GM12878 (cell line): Measurements from ENCODE around the gene TMEM167A. TPM values are rescaled to one million over a fixed set of nuclear protein-coding genes. Genes with fewer than 3 reads are reported as not detected.

Source experiments
- ATAC-seq: fragments of 200-7000 bp; cut with Tn5 transposase; 3 replicates; pipeline ENCODE4 v1.9.1; 2020; ENCODE audit warnings: mild to moderate bottlenecking, moderate library complexity
- BruUV-seq: library from RNA; stranded (reverse); fragments of 400-500 nt; replicated peaks from 2 replicates; lab custom pipeline; 2021; lab: Mats Ljungman, UMichigan
- CTCF ChIA-PET: fragments of 300-600 bp; sonication (Branson Sonifier 250); formaldehyde crosslinking; extraction: SDS; loops from one replicate; lab custom pipeline; 2021; ENCODE audit warnings: inconsistent platforms; lab: Yijun Ruan, JAX
- POLR2A ChIA-PET: fragments of 350-600 bp; formaldehyde crosslinking; extraction: SDS; loops from one replicate; lab custom pipeline; 2021; ENCODE audit warnings: inconsistent platforms; lab: Charles Lee
- RAD21 ChIA-PET: fragments of 300-600 bp; sonication (Branson Sonifier 250); formaldehyde crosslinking; loops from one replicate; lab custom pipeline; 2023; ENCODE audit warnings: antibody characterized with exemption; ENCODE audit not compliant: unreplicated experiment; lab: Charles Lee
- SMC1A ChIA-PET: fragments of 300-600 bp; sonication (Branson Sonifier 250); formaldehyde crosslinking; loops from one replicate; lab custom pipeline; 2023; ENCODE audit not compliant: unreplicated experiment, uncharacterized antibody; lab: Charles Lee
- DNase-seq: peaks from one replicate; pipeline ENCODE4 v3.0.0-alpha.2; 2011; ENCODE audit warnings: low read depth, low spot score
- FAIRE-seq: peaks from 3 replicates; lab custom pipeline; 2011; peaks lifted over from hg19 to GRCh38; lab: Jason Lieb, UNC
- H2AFZ ChIP-seq: 2 replicates; pipeline ENCODE4 v1.6.0; 2011; ENCODE audit warnings: low read depth, low read length, control low read depth; ENCODE audit not compliant: control insufficient read depth
- H3K27ac ChIP-seq: 2 replicates; pipeline ENCODE4 v1.5.1; 2011; ENCODE audit warnings: control low read depth; ENCODE audit not compliant: control insufficient read depth, insufficient read depth
- H3K27me3 ChIP-seq, 2 experiments: replicated peaks in 1 of 2; 2 replicates each; pipeline versions ENCODE4 v1.6.0 to v1.6.1; 2011; ENCODE audit warnings: low read length in 1 of 2; ENCODE audit not compliant: control insufficient read depth in 2 of 2, insufficient read depth in 2 of 2
- H3K36me3 ChIP-seq, 2 experiments: 2 replicates each; pipeline ENCODE4 v1.5.1; 2011; ENCODE audit warnings: low read length in 1 of 2; ENCODE audit not compliant: control insufficient read depth in 2 of 2, insufficient read depth in 2 of 2
- H3K4me1 ChIP-seq: 2 replicates; pipeline ENCODE4 v1.6.1; 2011; ENCODE audit warnings: mild to moderate bottlenecking, low read length, moderate library complexity, mixed read lengths; ENCODE audit not compliant: control insufficient read depth, insufficient read depth
- H3K4me2 ChIP-seq: 2 replicates; pipeline ENCODE4 v1.6.0; 2011; ENCODE audit warnings: control low read depth; ENCODE audit not compliant: control insufficient read depth, insufficient read depth
- H3K4me3 ChIP-seq: fragments of 200-600 bp; sonication (generic); 2 replicates; pipeline ENCODE4 v1.5.1; 2016
- H3K79me2 ChIP-seq: 2 replicates; pipeline ENCODE4 v1.6.0; 2011; ENCODE audit warnings: low read length; ENCODE audit not compliant: control insufficient read depth, insufficient read depth
- H3K9ac ChIP-seq: 2 replicates; pipeline ENCODE4 v1.8.0; 2011; ENCODE audit warnings: low read length, control low read depth, mixed read lengths; ENCODE audit not compliant: control insufficient read depth, insufficient read depth
- H3K9me3 ChIP-seq: replicated peaks from 3 replicates; pipeline ENCODE4 v1.5.1; 2011; ENCODE audit warnings: mild to moderate bottlenecking, low read length; ENCODE audit not compliant: control insufficient read depth, insufficient read depth
- H4K20me1 ChIP-seq: 2 replicates; pipeline ENCODE4 v1.6.0; 2011; ENCODE audit not compliant: control insufficient read depth, insufficient read depth
- BHLHE40 ChIP-seq, 2 experiments: fragments of 450-650 bp in 1 of 2; IDR thresholded peaks; 2 replicates each; pipeline ENCODE4 v1.6.1; 2011 to 2017; ENCODE audit warnings: low read depth in 2 of 2, borderline replicate concordance in 1 of 2, improper control_type of control experiment in 1 of 2, low read length in 1 of 2, mild to moderate bottlenecking in 1 of 2
- E4F1 ChIP-seq: fragments of 450-650 bp; IDR thresholded peaks from 2 replicates; pipeline ENCODE4 v1.6.1; 2018; ENCODE audit warnings: borderline replicate concordance, mild to moderate bottlenecking; ENCODE audit not compliant: partially characterized antibody
- ETV6 ChIP-seq, 2 experiments: fragments of 450-650 bp in 1 of 2; IDR thresholded peaks in 1 of 2; conservative IDR thresholded peaks in 1 of 2; 2 replicates each; pipeline ENCODE4 v1.6.1; 2014; ENCODE audit warnings: antibody characterized with exemption in 1 of 2, borderline replicate concordance in 1 of 2, low read depth in 1 of 2, mild to moderate bottlenecking in 1 of 2, moderate library complexity in 1 of 2
- FOXK2 ChIP-seq: fragments of 450-650 bp; IDR thresholded peaks from 2 replicates; pipeline ENCODE4 v1.6.1; 2017; ENCODE audit warnings: mild to moderate bottlenecking, moderate library complexity
- GATAD2B ChIP-seq: fragments of 450-650 bp; conservative IDR thresholded peaks from 2 replicates; pipeline ENCODE4 v1.6.1; 2017; ENCODE audit warnings: low read depth, mild to moderate bottlenecking, moderate library complexity
- SMAD5 ChIP-seq: IDR thresholded peaks from 2 replicates; pipeline ENCODE4 v1.6.1; 2016; ENCODE audit warnings: antibody characterized with exemption, low read depth
- SMC3 ChIP-seq: IDR thresholded peaks from 2 replicates; pipeline ENCODE4 v1.6.1; 2011; ENCODE audit warnings: low read length, improper control_type of control experiment, borderline replicate concordance
- SRF ChIP-seq, 2 experiments: IDR thresholded peaks; 2 replicates each; pipeline ENCODE4 v1.6.1; 2011; ENCODE audit warnings: low read depth in 2 of 2, low read length in 2 of 2, mild to moderate bottlenecking in 1 of 2, moderate library complexity in 1 of 2
- STAT1 ChIP-seq: fragments of 450-650 bp; conservative IDR thresholded peaks from 2 replicates; pipeline ENCODE4 v1.6.1; 2014; ENCODE audit warnings: antibody characterized with exemption, mild to moderate bottlenecking
- TARDBP ChIP-seq: IDR thresholded peaks from 2 replicates; pipeline ENCODE4 v1.6.1; 2016; ENCODE audit warnings: borderline replicate concordance
- ZBED1 ChIP-seq: IDR thresholded peaks from 2 replicates; pipeline ENCODE4 v1.6.1; 2016; ENCODE audit warnings: borderline replicate concordance
- WGBS: methylation state at CpG from one replicate; pipeline ENCODE4 v1.1.6; 2016; ENCODE audit warnings: low lambda C conversion rate; ENCODE audit not compliant: insufficient replicate concordance, insufficient coverage; ENCODE audit errors: missing lambda C conversion rate; 5-methylcytosine and 5-hydroxymethylcytosine counted together
- in situ Hi-C: fragments of 300-500 bp; cut with MboI; formaldehyde crosslinking; loops from 9 replicates; pipeline ENCODE4 v1.14.3; 2018; ENCODE audit warnings: mixed read lengths
- intact Hi-C: fragments of 100-400 bp; cut with micrococcal nuclease; formaldehyde crosslinking; loops from one replicate; pipeline ENCODE4 v1.14.2; 2022; ENCODE audit not compliant: unreplicated experiment
- polyA plus RNA-seq, 11 experiments: library from polyadenylated mRNA; depleted of rRNA in 4 of 11; unstranded in 6 of 11; stranded (reverse) in 5 of 11; fragments of >200 nt; fragmentation: Nextera tagmentation in 4 of 11; fragmentation: Illumina TruSeq in 1 of 11; extraction: Ambion mirVana in 4 of 11; extraction: Trizol in 1 of 11; gene quantifications; 1 replicate in 1 of 11; 2 replicates in 10 of 11; pipeline versions ENCODE4 v1.2.1 to v1.2.3, GENCODE V29; 2011 to 2016; ENCODE audit warnings: inconsistent platforms in 2 of 11, missing spikeins in 2 of 11, low read depth in 1 of 11
- total RNA-seq, 4 experiments: library from RNA; depleted of rRNA in 3 of 4; stranded (reverse); fragments of >200 nt in 3 of 4; fragmentation: Illumina TruSeq in 1 of 4; extraction: Trizol in 1 of 4; gene quantifications; 2 replicates each; pipeline versions ENCODE4 v1.2.1 to v1.2.3, GENCODE V29; 2013 to 2021
- TF ChIP-seq, protein P1 (sequence below): fragments of 450-650 bp; IDR thresholded peaks from 2 replicates; pipeline ENCODE4 v1.6.1; 2017; ENCODE audit warnings: mild to moderate bottlenecking, moderate library complexity
- TF ChIP-seq, protein P2 (sequence below): IDR thresholded peaks from 2 replicates; pipeline ENCODE4 v1.6.1; 2012; ENCODE audit warnings: low read length, inconsistent platforms

TMEM167A gene
- total and polyA plus RNA-seq, 10 of the 15 experiments (the other 5 are each of a cell fraction or from before 2014, with no cell fraction given), result 29.5 to 363 (median 85.6) TPM

DNA sequence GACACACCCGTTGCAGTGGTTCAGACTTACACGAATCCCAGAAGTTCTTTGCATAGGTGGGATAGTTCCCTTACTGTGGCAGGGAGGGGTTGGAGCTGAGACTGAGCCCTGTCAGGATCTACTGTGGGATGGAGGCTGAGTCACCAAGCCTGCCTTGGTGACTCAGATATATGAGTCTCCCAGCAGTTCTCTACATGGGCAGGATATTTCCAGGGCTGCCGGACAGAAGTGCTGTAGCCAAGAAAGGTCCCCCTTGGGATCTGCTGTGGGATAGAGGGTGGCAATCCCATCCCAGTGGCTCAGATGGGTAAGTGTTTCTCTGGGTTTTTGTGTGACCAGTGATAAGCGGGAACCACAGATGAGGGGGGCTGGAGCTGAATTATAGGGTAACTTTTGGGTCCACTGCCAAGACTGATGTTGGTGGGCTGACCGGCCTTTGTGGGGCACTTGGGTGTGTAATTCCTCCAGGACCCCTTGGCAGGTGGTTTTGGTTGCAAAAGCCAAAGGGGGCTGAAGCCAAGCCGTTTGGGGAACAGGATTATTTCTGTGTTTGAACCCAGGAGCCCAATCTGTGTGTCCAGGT, 18.9 kb upstream of the TMEM167A start:
- ATAC-seq (no peak), DNase-seq (no peak), FAIRE-seq (no peak)
- Histone ChIP-seq H3K4me2 (no peak overlapping the region), H3K9me3 (peaks cover 6% of the 10 kb centered on the region), H2AFZ (no peak overlapping the region), H3K27ac (no peak overlapping the region), H3K4me3 (no peak overlapping the region), H4K20me1 (no peaks in the 10 kb centered on the region), H3K4me1 (0 out of 2 replicates have a peak, but pooled peaks cover 6% of the 10 kb centered on the region), H3K9ac (no peak overlapping the region), H3K27me3 (no peaks in the 10 kb centered on the region), H3K79me2 (no peaks in the 10 kb centered on the region; the same call in 1 of the 2 replicates), H3K36me3 (no peaks in the 10 kb centered on the region)
- intact Hi-C loops (no loop called here), in situ Hi-C loops (no loop called here)
- WGBS, result 72% methylated on average over 6 of the region's 6 CpGs
- ChIA-PET SMC1A (no interaction called here), CTCF (no interaction called here), POLR2A (no interaction called here), RAD21 (no interaction called here)
- TF ChIP-seq GATAD2B (no peak), BHLHE40 (IDR thresholded peaks at IDR 0.05; ENCODE audit: borderline replicate concordance in 1 of 2, low read depth in 2 of 2, low read length in 1 of 2) (no peak), STAT1 (no peak), SRF (IDR thresholded peaks at IDR 0.05; ENCODE audit: low read depth in 2 of 2, low read length in 2 of 2) (no peak), FOXK2 (no peak), ETV6 (conservative IDR thresholded peaks at IDR 0.05 in 1 of 2, IDR thresholded peaks at IDR 0.05 in 1 of 2; ENCODE audit: borderline replicate concordance in 1 of 2, low read depth in 1 of 2) (no peak), ZBED1 (no peak), SMAD5 (no peak), SMC3 (no peak), E4F1 (no peak), TARDBP (no peak)
- TF ChIP-seq, protein P1, sequence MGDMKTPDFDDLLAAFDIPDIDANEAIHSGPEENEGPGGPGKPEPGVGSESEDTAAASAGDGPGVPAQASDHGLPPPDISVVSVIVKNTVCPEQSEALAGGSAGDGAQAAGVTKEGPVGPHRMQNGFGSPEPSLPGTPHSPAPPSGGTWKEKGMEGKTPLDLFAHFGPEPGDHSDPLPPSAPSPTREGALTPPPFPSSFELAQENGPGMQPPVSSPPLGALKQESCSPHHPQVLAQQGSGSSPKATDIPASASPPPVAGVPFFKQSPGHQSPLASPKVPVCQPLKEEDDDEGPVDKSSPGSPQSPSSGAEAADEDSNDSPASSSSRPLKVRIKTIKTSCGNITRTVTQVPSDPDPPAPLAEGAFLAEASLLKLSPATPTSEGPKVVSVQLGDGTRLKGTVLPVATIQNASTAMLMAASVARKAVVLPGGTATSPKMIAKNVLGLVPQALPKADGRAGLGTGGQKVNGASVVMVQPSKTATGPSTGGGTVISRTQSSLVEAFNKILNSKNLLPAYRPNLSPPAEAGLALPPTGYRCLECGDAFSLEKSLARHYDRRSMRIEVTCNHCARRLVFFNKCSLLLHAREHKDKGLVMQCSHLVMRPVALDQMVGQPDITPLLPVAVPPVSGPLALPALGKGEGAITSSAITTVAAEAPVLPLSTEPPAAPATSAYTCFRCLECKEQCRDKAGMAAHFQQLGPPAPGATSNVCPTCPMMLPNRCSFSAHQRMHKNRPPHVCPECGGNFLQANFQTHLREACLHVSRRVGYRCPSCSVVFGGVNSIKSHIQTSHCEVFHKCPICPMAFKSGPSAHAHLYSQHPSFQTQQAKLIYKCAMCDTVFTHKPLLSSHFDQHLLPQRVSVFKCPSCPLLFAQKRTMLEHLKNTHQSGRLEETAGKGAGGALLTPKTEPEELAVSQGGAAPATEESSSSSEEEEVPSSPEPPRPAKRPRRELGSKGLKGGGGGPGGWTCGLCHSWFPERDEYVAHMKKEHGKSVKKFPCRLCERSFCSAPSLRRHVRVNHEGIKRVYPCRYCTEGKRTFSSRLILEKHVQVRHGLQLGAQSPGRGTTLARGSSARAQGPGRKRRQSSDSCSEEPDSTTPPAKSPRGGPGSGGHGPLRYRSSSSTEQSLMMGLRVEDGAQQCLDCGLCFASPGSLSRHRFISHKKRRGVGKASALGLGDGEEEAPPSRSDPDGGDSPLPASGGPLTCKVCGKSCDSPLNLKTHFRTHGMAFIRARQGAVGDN, result no peak
- TF ChIP-seq, protein P2, sequence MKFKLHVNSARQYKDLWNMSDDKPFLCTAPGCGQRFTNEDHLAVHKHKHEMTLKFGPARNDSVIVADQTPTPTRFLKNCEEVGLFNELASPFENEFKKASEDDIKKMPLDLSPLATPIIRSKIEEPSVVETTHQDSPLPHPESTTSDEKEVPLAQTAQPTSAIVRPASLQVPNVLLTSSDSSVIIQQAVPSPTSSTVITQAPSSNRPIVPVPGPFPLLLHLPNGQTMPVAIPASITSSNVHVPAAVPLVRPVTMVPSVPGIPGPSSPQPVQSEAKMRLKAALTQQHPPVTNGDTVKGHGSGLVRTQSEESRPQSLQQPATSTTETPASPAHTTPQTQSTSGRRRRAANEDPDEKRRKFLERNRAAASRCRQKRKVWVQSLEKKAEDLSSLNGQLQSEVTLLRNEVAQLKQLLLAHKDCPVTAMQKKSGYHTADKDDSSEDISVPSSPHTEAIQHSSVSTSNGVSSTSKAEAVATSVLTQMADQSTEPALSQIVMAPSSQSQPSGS, result no peak
- no TSS peak for BruUV-seq
